Keratinocyte (primary cell): ENCODE measurements around the gene SLC38A2.

Source experiments
- EZH2 ChIP-seq: IDR thresholded peaks from one replicate; pipeline ENCODE4 v1.6.1; 2012; ENCODE audit warnings: inconsistent platforms, mild to moderate bottlenecking, low read length, moderate library complexity
- TF ChIP-seq, protein P1 (sequence below), 3 experiments: IDR thresholded peaks in 1 of 3; conservative IDR thresholded peaks in 1 of 3; optimal IDR thresholded peaks in 1 of 3; 2 replicates in 2 of 3; 3 replicates in 1 of 3; pipeline versions ENCODE3 to v1.5.1; 2011; ENCODE audit warnings: low read length in 3 of 3, mild to moderate bottlenecking in 3 of 3, moderate library complexity in 2 of 3, control low read depth in 1 of 3, inconsistent platforms in 1 of 3; ENCODE audit not compliant: insufficient read depth in 2 of 3; ENCODE audit errors: extremely low read depth in 1 of 3

DNA sequence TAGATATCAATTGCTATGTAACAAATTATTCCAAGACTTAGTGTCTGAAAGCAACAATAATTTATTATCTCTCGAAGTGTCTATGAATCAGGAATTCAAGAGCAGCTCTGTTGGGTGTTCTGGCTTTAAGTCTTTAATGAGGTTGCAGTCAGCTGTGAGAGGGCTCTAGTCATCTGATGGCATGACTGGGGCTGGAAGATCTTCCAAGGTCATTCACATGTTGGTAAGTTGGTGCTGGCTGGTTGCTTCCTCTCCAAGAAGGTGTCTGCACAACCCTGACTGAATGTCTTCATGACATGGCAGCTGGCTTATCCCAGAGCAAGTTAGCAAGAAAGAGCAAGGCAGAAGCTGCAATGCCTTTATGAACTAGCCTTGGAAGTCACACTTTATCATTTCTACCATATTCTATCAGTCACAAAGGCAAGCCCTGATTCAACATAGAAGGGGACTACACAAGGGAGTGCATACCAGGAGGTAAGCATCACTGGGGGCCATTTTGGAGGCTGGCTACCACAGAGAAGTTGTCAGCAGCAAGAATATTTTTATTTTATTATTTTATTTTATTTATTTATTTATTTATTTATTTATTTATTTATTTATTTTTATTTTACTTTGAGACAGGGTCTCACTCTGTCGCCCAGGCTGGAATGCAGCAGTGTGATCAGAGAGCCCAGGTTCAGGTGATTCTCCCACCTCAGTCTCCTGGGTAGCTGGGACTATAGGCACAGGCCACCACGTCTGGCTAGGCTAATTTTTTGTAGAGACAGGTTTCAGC, 7.6 kb upstream of the SLC38A2 start:
- TF ChIP-seq, protein P1, sequence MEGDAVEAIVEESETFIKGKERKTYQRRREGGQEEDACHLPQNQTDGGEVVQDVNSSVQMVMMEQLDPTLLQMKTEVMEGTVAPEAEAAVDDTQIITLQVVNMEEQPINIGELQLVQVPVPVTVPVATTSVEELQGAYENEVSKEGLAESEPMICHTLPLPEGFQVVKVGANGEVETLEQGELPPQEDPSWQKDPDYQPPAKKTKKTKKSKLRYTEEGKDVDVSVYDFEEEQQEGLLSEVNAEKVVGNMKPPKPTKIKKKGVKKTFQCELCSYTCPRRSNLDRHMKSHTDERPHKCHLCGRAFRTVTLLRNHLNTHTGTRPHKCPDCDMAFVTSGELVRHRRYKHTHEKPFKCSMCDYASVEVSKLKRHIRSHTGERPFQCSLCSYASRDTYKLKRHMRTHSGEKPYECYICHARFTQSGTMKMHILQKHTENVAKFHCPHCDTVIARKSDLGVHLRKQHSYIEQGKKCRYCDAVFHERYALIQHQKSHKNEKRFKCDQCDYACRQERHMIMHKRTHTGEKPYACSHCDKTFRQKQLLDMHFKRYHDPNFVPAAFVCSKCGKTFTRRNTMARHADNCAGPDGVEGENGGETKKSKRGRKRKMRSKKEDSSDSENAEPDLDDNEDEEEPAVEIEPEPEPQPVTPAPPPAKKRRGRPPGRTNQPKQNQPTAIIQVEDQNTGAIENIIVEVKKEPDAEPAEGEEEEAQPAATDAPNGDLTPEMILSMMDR (optimal IDR thresholded peaks at IDR 0.05 in 1 of 3, IDR thresholded peaks at IDR 0.05 in 1 of 3, conservative IDR thresholded peaks at IDR 0.05 in 1 of 3; ENCODE audit: extremely low read depth in 1 of 3, insufficient read depth in 2 of 3, low read length in 3 of 3), result no peak
- TF ChIP-seq EZH2, result no peak
